HepG2 (cell line): ENCODE data around the gene PLCB2. TPM values are rescaled to one million over a fixed set of nuclear protein-coding genes. Genes with fewer than 3 reads are reported as not detected.

Experiments
- CBX5 ChIP-seq: sonication (generic); formaldehyde crosslinking; IDR thresholded peaks from 2 replicates; pipeline ENCODE4 v1.4.0; 2020; ENCODE audit warnings: missing genetic modification reagents, borderline replicate concordance
- MYC ChIP-seq: sonication (generic); formaldehyde crosslinking; IDR thresholded peaks from 2 replicates; pipeline ENCODE4 v1.9.0; 2021; ENCODE audit warnings: missing genetic modification reagents, borderline replicate concordance
- RFX3 ChIP-seq: IDR thresholded peaks from 2 replicates; pipeline ENCODE4 v1.6.1; 2016; ENCODE audit warnings: missing biosample characterization, missing genetic modification reagents
- SP140L ChIP-seq: sonication (generic); formaldehyde crosslinking; IDR thresholded peaks from 2 replicates; pipeline ENCODE4 v1.4.0; 2020; ENCODE audit warnings: missing genetic modification reagents, borderline replicate concordance
- ZNF768 ChIP-seq: sonication (generic); formaldehyde crosslinking; IDR thresholded peaks from 2 replicates; pipeline ENCODE4 v1.4.0; 2020; ENCODE audit warnings: missing genetic modification reagents
- polyA plus RNA-seq, 8 experiments: library from polyadenylated mRNA; depleted of rRNA in 3 of 8; stranded (reverse) in 7 of 8; unstranded in 1 of 8; fragments of >200 nt; fragmentation: Illumina TruSeq in 4 of 8; extraction: Trizol in 4 of 8; gene quantifications; 2 replicates each; pipeline versions ENCODE4 v1.2.1 to v1.2.3, GENCODE V29; 2011 to 2016; ENCODE audit warnings: low read depth in 4 of 8, missing spikeins in 1 of 8, mixed read lengths in 1 of 8; ENCODE audit not compliant: insufficient read depth in 1 of 8
- total RNA-seq, 5 experiments: library from RNA; depleted of rRNA; stranded (reverse); fragments of >200 nt; fragmentation: Illumina TruSeq; extraction: Trizol; gene quantifications; 2 replicates each; pipeline ENCODE4 v1.2.3, GENCODE V29; 2016; ENCODE audit warnings: low read depth in 1 of 5
- TF ChIP-seq, protein P1 (sequence below), 2 experiments: sonication (generic) in 1 of 2; formaldehyde crosslinking in 1 of 2; IDR thresholded peaks; 2 replicates each; pipeline versions ENCODE4 v1.6.1 to v1.9.0; 2014 to 2022; ENCODE audit warnings: antibody characterized with exemption in 1 of 2, borderline replicate concordance in 1 of 2, inconsistent platforms in 1 of 2, low read depth in 1 of 2, missing genetic modification reagents in 1 of 2
- TF ChIP-seq, protein P2 (sequence below): IDR thresholded peaks from 2 replicates; pipeline ENCODE4 v1.4.0; 2020; ENCODE audit warnings: mild to moderate bottlenecking, missing genetic modification reagents
- TF ChIP-seq, protein P3 (sequence below): sonication (generic); formaldehyde crosslinking; conservative IDR thresholded peaks from 2 replicates; pipeline ENCODE4 v1.4.0; 2020; ENCODE audit warnings: missing genetic modification reagents
- TF ChIP-seq, protein P4 (sequence below): sonication (generic); formaldehyde crosslinking; IDR thresholded peaks from 2 replicates; pipeline ENCODE4; 2020; ENCODE audit warnings: missing genetic modification reagents, mild to moderate bottlenecking, borderline replicate concordance
- TF ChIP-seq, protein P5 (sequence below): sonication (generic); formaldehyde crosslinking; IDR thresholded peaks from 2 replicates; pipeline ENCODE4 v1.5.1; 2020; ENCODE audit warnings: mild to moderate bottlenecking, moderate library complexity, missing genetic modification reagents
- TF ChIP-seq, protein P6 (sequence below): IDR thresholded peaks from 2 replicates; pipeline ENCODE4 v1.6.1; 2012; ENCODE audit warnings: inconsistent platforms

The PLCB2 gene
- total and polyA plus RNA-seq, 2 of the 13 experiments (the other 11 are each of a cell fraction or from before 2014, with no cell fraction given): 0.11 TPM; not detected in 1

DNA sequence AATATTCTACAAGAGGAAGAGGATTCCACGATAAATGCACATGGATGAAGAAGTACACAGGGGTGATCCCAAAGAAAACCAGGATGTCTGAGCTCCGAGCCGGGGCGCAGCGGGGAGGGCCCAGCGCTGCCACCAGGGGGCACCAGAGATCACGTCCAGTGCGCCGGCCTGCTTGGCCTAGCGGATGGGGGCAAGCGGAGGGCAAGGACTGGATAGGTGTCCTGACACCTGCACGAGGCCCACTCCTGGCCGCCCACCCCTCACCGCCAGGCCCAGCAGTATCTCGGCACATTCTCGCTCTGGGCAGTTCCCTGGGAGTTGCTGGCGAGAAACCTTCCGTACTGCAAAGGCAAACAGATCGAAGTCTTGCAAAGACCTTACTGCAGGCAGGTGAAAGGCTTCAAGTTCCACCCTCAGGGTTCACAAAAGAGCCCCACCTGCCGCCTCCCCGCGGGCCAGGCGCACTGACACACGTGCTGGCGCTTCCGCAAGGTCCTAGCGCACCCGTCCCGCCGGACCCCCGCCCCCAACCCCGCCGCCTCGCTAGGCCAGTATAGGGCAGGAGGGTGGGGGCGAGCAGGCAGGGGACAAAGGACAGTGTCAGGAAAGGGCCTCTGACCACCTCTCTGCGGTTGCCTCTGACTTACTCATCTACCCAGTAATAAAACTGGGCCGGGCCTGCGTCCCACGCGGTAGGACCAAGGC, 28.1 kb downstream of the PLCB2 start (continued):
- TF ChIP-seq, protein P1, sequence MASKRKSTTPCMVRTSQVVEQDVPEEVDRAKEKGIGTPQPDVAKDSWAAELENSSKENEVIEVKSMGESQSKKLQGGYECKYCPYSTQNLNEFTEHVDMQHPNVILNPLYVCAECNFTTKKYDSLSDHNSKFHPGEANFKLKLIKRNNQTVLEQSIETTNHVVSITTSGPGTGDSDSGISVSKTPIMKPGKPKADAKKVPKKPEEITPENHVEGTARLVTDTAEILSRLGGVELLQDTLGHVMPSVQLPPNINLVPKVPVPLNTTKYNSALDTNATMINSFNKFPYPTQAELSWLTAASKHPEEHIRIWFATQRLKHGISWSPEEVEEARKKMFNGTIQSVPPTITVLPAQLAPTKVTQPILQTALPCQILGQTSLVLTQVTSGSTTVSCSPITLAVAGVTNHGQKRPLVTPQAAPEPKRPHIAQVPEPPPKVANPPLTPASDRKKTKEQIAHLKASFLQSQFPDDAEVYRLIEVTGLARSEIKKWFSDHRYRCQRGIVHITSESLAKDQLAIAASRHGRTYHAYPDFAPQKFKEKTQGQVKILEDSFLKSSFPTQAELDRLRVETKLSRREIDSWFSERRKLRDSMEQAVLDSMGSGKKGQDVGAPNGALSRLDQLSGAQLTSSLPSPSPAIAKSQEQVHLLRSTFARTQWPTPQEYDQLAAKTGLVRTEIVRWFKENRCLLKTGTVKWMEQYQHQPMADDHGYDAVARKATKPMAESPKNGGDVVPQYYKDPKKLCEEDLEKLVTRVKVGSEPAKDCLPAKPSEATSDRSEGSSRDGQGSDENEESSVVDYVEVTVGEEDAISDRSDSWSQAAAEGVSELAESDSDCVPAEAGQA (IDR thresholded peaks at IDR 0.05; ENCODE audit: low read depth): no peak
- TF ChIP-seq, protein P1 (CRISPR knock-in tag; IDR thresholded peaks at IDR 0.05; ENCODE audit: borderline replicate concordance): no peak
- TF ChIP-seq MYC (CRISPR knock-in tag): peak; percentile 32; the same call in 1 of the 2 replicates
- peak; percentile 44; the same call in 1 of the 2 replicates for TF ChIP-seq ZNF768 (CRISPR knock-in tag)
- no peak for TF ChIP-seq SP140L (CRISPR knock-in tag)
- TF ChIP-seq, protein P2, sequence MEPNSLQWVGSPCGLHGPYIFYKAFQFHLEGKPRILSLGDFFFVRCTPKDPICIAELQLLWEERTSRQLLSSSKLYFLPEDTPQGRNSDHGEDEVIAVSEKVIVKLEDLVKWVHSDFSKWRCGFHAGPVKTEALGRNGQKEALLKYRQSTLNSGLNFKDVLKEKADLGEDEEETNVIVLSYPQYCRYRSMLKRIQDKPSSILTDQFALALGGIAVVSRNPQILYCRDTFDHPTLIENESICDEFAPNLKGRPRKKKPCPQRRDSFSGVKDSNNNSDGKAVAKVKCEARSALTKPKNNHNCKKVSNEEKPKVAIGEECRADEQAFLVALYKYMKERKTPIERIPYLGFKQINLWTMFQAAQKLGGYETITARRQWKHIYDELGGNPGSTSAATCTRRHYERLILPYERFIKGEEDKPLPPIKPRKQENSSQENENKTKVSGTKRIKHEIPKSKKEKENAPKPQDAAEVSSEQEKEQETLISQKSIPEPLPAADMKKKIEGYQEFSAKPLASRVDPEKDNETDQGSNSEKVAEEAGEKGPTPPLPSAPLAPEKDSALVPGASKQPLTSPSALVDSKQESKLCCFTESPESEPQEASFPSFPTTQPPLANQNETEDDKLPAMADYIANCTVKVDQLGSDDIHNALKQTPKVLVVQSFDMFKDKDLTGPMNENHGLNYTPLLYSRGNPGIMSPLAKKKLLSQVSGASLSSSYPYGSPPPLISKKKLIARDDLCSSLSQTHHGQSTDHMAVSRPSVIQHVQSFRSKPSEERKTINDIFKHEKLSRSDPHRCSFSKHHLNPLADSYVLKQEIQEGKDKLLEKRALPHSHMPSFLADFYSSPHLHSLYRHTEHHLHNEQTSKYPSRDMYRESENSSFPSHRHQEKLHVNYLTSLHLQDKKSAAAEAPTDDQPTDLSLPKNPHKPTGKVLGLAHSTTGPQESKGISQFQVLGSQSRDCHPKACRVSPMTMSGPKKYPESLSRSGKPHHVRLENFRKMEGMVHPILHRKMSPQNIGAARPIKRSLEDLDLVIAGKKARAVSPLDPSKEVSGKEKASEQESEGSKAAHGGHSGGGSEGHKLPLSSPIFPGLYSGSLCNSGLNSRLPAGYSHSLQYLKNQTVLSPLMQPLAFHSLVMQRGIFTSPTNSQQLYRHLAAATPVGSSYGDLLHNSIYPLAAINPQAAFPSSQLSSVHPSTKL: peak; percentile 29; the same call in 1 of the 2 replicates
- TF ChIP-seq, protein P3, sequence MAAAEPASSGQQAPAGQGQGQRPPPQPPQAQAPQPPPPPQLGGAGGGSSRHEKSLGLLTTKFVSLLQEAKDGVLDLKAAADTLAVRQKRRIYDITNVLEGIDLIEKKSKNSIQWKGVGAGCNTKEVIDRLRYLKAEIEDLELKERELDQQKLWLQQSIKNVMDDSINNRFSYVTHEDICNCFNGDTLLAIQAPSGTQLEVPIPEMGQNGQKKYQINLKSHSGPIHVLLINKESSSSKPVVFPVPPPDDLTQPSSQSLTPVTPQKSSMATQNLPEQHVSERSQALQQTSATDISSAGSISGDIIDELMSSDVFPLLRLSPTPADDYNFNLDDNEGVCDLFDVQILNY: 0 out of 2 replicates have a peak, but pooled peaks have one; percentile 22
- TF ChIP-seq RFX3 (CRISPR knock-in tag): no peak
- 0 out of 2 replicates have a peak, but pooled peaks have one; percentile 18 for TF ChIP-seq CBX5 (CRISPR knock-in tag)
- TF ChIP-seq, protein P4, sequence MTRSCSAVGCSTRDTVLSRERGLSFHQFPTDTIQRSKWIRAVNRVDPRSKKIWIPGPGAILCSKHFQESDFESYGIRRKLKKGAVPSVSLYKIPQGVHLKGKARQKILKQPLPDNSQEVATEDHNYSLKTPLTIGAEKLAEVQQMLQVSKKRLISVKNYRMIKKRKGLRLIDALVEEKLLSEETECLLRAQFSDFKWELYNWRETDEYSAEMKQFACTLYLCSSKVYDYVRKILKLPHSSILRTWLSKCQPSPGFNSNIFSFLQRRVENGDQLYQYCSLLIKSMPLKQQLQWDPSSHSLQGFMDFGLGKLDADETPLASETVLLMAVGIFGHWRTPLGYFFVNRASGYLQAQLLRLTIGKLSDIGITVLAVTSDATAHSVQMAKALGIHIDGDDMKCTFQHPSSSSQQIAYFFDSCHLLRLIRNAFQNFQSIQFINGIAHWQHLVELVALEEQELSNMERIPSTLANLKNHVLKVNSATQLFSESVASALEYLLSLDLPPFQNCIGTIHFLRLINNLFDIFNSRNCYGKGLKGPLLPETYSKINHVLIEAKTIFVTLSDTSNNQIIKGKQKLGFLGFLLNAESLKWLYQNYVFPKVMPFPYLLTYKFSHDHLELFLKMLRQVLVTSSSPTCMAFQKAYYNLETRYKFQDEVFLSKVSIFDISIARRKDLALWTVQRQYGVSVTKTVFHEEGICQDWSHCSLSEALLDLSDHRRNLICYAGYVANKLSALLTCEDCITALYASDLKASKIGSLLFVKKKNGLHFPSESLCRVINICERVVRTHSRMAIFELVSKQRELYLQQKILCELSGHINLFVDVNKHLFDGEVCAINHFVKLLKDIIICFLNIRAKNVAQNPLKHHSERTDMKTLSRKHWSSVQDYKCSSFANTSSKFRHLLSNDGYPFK (CRISPR knock-in tag): peak; percentile 45; the same call in 1 of the 2 replicates
- TF ChIP-seq, protein P5, sequence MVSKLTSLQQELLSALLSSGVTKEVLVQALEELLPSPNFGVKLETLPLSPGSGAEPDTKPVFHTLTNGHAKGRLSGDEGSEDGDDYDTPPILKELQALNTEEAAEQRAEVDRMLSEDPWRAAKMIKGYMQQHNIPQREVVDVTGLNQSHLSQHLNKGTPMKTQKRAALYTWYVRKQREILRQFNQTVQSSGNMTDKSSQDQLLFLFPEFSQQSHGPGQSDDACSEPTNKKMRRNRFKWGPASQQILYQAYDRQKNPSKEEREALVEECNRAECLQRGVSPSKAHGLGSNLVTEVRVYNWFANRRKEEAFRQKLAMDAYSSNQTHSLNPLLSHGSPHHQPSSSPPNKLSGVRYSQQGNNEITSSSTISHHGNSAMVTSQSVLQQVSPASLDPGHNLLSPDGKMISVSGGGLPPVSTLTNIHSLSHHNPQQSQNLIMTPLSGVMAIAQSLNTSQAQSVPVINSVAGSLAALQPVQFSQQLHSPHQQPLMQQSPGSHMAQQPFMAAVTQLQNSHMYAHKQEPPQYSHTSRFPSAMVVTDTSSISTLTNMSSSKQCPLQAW (CRISPR knock-in tag): peak; percentile 54; the same call in 1 of the 2 replicates
- TF ChIP-seq, protein P6, sequence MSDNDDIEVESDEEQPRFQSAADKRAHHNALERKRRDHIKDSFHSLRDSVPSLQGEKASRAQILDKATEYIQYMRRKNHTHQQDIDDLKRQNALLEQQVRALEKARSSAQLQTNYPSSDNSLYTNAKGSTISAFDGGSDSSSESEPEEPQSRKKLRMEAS: peak; percentile 44
